CD4-positive, alpha-beta T cell treated with Interleukin-2 at 100 ng/mL for 4 hours (primary cell): Measurements from ENCODE around the gene CBR1.

Source experiments
- DNase-seq: peaks from one replicate; pipeline ENCODE4 v3.0.0-alpha.2; 2020; ENCODE audit warnings: low spot score

The CBR1 gene

GRCh38 chr21:36115138-36115730, 45.4 kb downstream of the CBR1 start:
- DNase-seq: no peak

- no peak for DNase-seq
Measured at GRCh38 chr21:36117286-36117741, 47.5 kb downstream of the CBR1 start.

DNA sequence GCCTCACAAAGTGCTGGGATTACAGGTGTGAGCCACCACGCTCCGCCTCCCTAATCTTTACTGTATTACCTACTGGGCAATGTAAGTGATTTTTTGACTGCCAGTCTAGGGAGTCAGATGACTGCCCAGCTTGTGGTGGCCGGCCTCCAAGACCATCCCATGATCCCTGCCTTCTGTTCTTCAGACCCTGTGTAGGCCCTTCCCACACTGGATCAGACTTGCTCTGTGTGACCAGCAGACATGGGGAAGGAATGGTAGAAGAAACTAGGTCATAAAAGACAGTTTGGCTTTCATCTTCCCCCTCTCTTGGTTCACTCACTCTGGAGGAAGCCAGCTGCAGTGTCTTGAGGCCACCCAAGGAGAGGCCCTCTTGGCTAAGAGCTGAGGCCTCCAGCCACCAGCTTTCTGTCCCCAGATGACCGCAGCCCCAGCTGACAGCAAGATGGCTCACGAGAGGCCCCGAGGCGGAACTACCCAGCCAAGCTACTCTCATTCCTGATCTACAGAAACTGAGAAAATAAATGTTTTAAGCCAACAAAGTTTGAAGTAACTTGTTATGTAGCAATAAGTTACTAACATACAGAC, 50.6 kb downstream of the CBR1 start:
- no peak for DNase-seq
